H9 (cell line): ENCODE data around the gene ITGA2. TPM values are rescaled to one million over a fixed set of nuclear protein-coding genes. Genes with fewer than 3 reads are reported as not detected.

Source experiments
- DNase-seq: peaks from one replicate; pipeline ENCODE4 v3.0.0-alpha.2; 2017
- H2AFZ ChIP-seq: one replicate; pipeline ENCODE4 v1.6.1; 2013; ENCODE audit warnings: mild to moderate bottlenecking, low read length, control low read depth, moderate library complexity
- H2AK5ac ChIP-seq: 2 replicates; pipeline ENCODE4 v1.6.1; 2013; ENCODE audit warnings: low read length, control low read depth, mixed read lengths; ENCODE audit not compliant: insufficient read length
- H2BK120ac ChIP-seq: one replicate; pipeline ENCODE4 v1.6.1; 2013; ENCODE audit warnings: low read depth, mild to moderate bottlenecking, low read length, control low read depth, inconsistent platforms; ENCODE audit not compliant: poor library complexity, severe bottlenecking
- H2BK12ac ChIP-seq: 2 replicates; pipeline ENCODE4 v1.6.1; 2013; ENCODE audit warnings: low read length, control low read depth, mixed read lengths, low read depth; ENCODE audit not compliant: insufficient read length
- H2BK15ac ChIP-seq: 2 replicates; pipeline ENCODE4 v1.6.1; 2013; ENCODE audit warnings: low read depth, low read length, control low read depth
- H2BK20ac ChIP-seq: one replicate; pipeline ENCODE4 v1.6.1; 2013; ENCODE audit warnings: low read depth, mild to moderate bottlenecking, low read length, control low read depth, inconsistent platforms; ENCODE audit not compliant: poor library complexity, severe bottlenecking
- H2BK5ac ChIP-seq: 2 replicates; pipeline ENCODE4 v1.6.1; 2013; ENCODE audit warnings: low read length, control low read depth, mixed read lengths; ENCODE audit not compliant: insufficient read length
- H3K14ac ChIP-seq: 2 replicates; pipeline ENCODE4 v1.6.1; 2013; ENCODE audit warnings: low read length, control low read depth; ENCODE audit not compliant: insufficient read depth
- H3K18ac ChIP-seq: 2 replicates; pipeline ENCODE4 v1.6.1; 2013; ENCODE audit warnings: low read depth, mild to moderate bottlenecking, mixed read lengths, low read length, control low read depth; ENCODE audit not compliant: insufficient read length
- H3K23ac ChIP-seq: 2 replicates; pipeline ENCODE4 v1.6.1; 2013; ENCODE audit warnings: low read length, control low read depth, mixed read lengths, low read depth; ENCODE audit not compliant: insufficient read length
- H3K23me2 ChIP-seq: 2 replicates; pipeline ENCODE4 v1.6.1; 2013; ENCODE audit warnings: low read depth, mild to moderate bottlenecking, mixed read lengths, low read length, control low read depth; ENCODE audit not compliant: insufficient read length, poor library complexity, severe bottlenecking
- H3K27ac ChIP-seq: 2 replicates; pipeline ENCODE4 v1.5.1; 2013; ENCODE audit warnings: low read length, control low read depth, mixed read lengths, low read depth; ENCODE audit not compliant: insufficient read length
- H3K27me3 ChIP-seq: 2 replicates; pipeline ENCODE4 v1.6.1; 2013; ENCODE audit warnings: low read length, control low read depth, inconsistent platforms; ENCODE audit not compliant: insufficient read depth
- H3K4ac ChIP-seq: 2 replicates; pipeline ENCODE4 v1.6.1; 2013; ENCODE audit warnings: low read depth, mild to moderate bottlenecking, control low read depth, inconsistent platforms, low read length, moderate library complexity
- H3K4me1 ChIP-seq: 2 replicates; pipeline ENCODE4 v1.6.1; 2013; ENCODE audit warnings: low read length, control low read depth, inconsistent platforms; ENCODE audit not compliant: insufficient read depth
- H3K4me2 ChIP-seq: 2 replicates; pipeline ENCODE4 v1.6.1; 2013; ENCODE audit warnings: low read length, control low read depth, mixed read lengths; ENCODE audit not compliant: insufficient read length, insufficient read depth
- H3K56ac ChIP-seq: 2 replicates; pipeline ENCODE4 v1.6.1; 2013; ENCODE audit warnings: low read depth, mild to moderate bottlenecking, mixed read lengths, low read length, control low read depth; ENCODE audit not compliant: insufficient read length
- H3K79me1 ChIP-seq: 2 replicates; pipeline ENCODE4 v1.6.1; 2013; ENCODE audit warnings: low read depth, mild to moderate bottlenecking, moderate library complexity, low read length, control low read depth, inconsistent platforms; ENCODE audit not compliant: insufficient read depth, poor library complexity, severe bottlenecking
- H3K79me2 ChIP-seq: 2 replicates; pipeline ENCODE4 v1.6.1; 2013; ENCODE audit warnings: low read length, control low read depth, inconsistent platforms; ENCODE audit not compliant: insufficient read depth
- H3K9ac ChIP-seq: 2 replicates; pipeline ENCODE4 v1.6.1; 2013; ENCODE audit warnings: low read length, control low read depth, mixed read lengths; ENCODE audit not compliant: insufficient read length; ENCODE audit errors: extremely low read depth
- H3K9me3 ChIP-seq: one replicate; pipeline ENCODE4 v1.6.1; 2013; ENCODE audit warnings: low read depth, low read length, inconsistent platforms; ENCODE audit not compliant: control insufficient read depth
- H3T11ph ChIP-seq: one replicate; pipeline ENCODE4 v1.6.1; 2013; ENCODE audit warnings: mild to moderate bottlenecking, low read length, control low read depth, inconsistent platforms
- H4K20me1 ChIP-seq: one replicate; pipeline ENCODE4 v1.6.1; 2013; ENCODE audit not compliant: control insufficient read depth, insufficient read length, insufficient read depth
- H4K5ac ChIP-seq: 2 replicates; pipeline ENCODE4 v1.6.1; 2013; ENCODE audit warnings: low read depth, mild to moderate bottlenecking, mixed read lengths, low read length, control low read depth; ENCODE audit not compliant: insufficient read length
- H4K8ac ChIP-seq: replicated peaks from 2 replicates; pipeline ENCODE4 v1.6.1; 2013; ENCODE audit warnings: low read length, control low read depth, mixed read lengths, low read depth; ENCODE audit not compliant: insufficient read length
- H4K91ac ChIP-seq: 2 replicates; pipeline ENCODE4 v1.6.1; 2013; ENCODE audit warnings: low read depth, mild to moderate bottlenecking, moderate library complexity, mixed read lengths, low read length, control low read depth; ENCODE audit not compliant: insufficient read length
- H3K27ac Mint-ChIP-seq, 3 experiments: 2 replicates in 2 of 3; 3 replicates in 1 of 3; pipeline ENCODE4 v1.8.0; 2020 to 2021; ENCODE audit warnings: mixed read lengths in 3 of 3, mild to moderate bottlenecking in 1 of 3, moderate library complexity in 1 of 3
- H3K27me3 Mint-ChIP-seq: 2 replicates; pipeline ENCODE4 v1.8.0; 2021; ENCODE audit warnings: low read depth, mild to moderate bottlenecking, moderate library complexity, mixed read lengths
- H3K36me3 Mint-ChIP-seq, 3 experiments: 2 replicates in 2 of 3; 3 replicates in 1 of 3; pipeline ENCODE4 v1.8.0; 2020 to 2021; ENCODE audit warnings: low read depth in 3 of 3, mixed read lengths in 3 of 3; ENCODE audit not compliant: insufficient read depth in 1 of 3
- H3K4me1 Mint-ChIP-seq, 2 experiments: 2 replicates each; pipeline ENCODE4 v1.8.0; 2020; ENCODE audit warnings: mixed read lengths in 2 of 2
- H3K4me3 Mint-ChIP-seq, 2 experiments: 2 replicates in 1 of 2; 3 replicates in 1 of 2; pipeline ENCODE4 v1.8.0; 2020 to 2021; ENCODE audit warnings: mild to moderate bottlenecking in 2 of 2, mixed read lengths in 2 of 2, moderate library complexity in 1 of 2
- H3K9me3 Mint-ChIP-seq, 2 experiments: 2 replicates in 1 of 2; 3 replicates in 1 of 2; pipeline ENCODE4 v1.8.0; 2020; ENCODE audit warnings: mild to moderate bottlenecking in 2 of 2, mixed read lengths in 2 of 2, moderate library complexity in 1 of 2
- CTCF ChIP-seq: fragments of 200-600 bp; sonication (generic); conservative IDR thresholded peaks from 3 replicates; pipeline ENCODE4 v1.8.0; 2021; ENCODE audit warnings: antibody characterized with exemption, mild to moderate bottlenecking
- WGBS: extraction: QIAGEN DNeasy Blood & Tissue Kit; methylation state at CpG from one replicate; pipeline ENCODE4 v1.1.7; 2013; ENCODE audit warnings: missing lambda C conversion rate, low lambda C conversion rate, mixed read lengths; ENCODE audit not compliant: insufficient read length; ENCODE audit errors: extremely low coverage; 5-methylcytosine and 5-hydroxymethylcytosine counted together
- total RNA-seq: library from RNA; stranded (reverse); gene quantifications from 2 replicates; pipeline ENCODE4 v1.2.1, GENCODE V29; 2021

The ITGA2 gene
- total RNA-seq, 1 experiment from 2014 or later = 3.0 TPM

GRCh38 chr5:53013857-53014256 is 24.7 kb downstream of the ITGA2 start:
- H2BK120ac ChIP-seq = no peak overlapping the region
- H3K27me3 ChIP-seq = no peaks in the 10 kb centered on the region
- no peak overlapping the region for H3K27ac ChIP-seq
- H4K20me1 ChIP-seq = no peaks in the 10 kb centered on the region
- H3K23ac ChIP-seq = no peak overlapping the region
- H3K4me1 ChIP-seq = no peaks in the 10 kb centered on the region
- no peak overlapping the region for H3K18ac ChIP-seq
- Mint-ChIP-seq H3K9me3 (peaks cover 0 to 2% of the 10 kb centered on the region in 2 experiments; a peak in 1 of 5 replicates), H3K4me1 (peaks cover 0 to 5% of the 10 kb centered on the region in 2 experiments; a peak in 2 of 4 replicates), H3K27ac (no peak overlapping the region), H3K4me3 (no peak overlapping the region), H3K36me3 (no peaks in the 10 kb centered on the region; a peak in 1 of 7 replicates), H3K27me3 (no peaks in the 10 kb centered on the region; the same call in 1 of the 2 replicates)
- no peak overlapping the region for H4K5ac ChIP-seq
- no peak overlapping the region for H4K8ac ChIP-seq
- no peaks in the 10 kb centered on the region for H3K79me1 ChIP-seq
- H2AFZ ChIP-seq = no peak overlapping the region
- no peak overlapping the region for H2BK5ac ChIP-seq
- H3K9me3 ChIP-seq = no peaks in the 10 kb centered on the region
- no peak overlapping the region for H4K91ac ChIP-seq
- H2BK15ac ChIP-seq = no peak overlapping the region
- H2AK5ac ChIP-seq = no peak overlapping the region
- H3K56ac ChIP-seq = no peak overlapping the region
- no peak overlapping the region for H2BK20ac ChIP-seq
- H3K4me2 ChIP-seq = no peak overlapping the region
- TF ChIP-seq CTCF = no peak
- no peak overlapping the region for H3T11ph ChIP-seq
- no peaks in the 10 kb centered on the region for H3K23me2 ChIP-seq
- H3K9ac ChIP-seq = no peak overlapping the region
- WGBS = no CpG with 5 or more reads among the region's 2 CpGs
- H2BK12ac ChIP-seq = no peak overlapping the region
- no peak overlapping the region for H3K4ac ChIP-seq
- H3K14ac ChIP-seq = no peak overlapping the region
- no peak for DNase-seq
- H3K79me2 ChIP-seq = no peaks in the 10 kb centered on the region; the same call in 1 of the 2 replicates
